Ovary (tissue), 9 donors: ENCODE measurements around the gene CRKL. TPM values are rescaled to one million over a fixed set of nuclear protein-coding genes. Genes with fewer than 3 reads are reported as not detected.

Experiments
- DNase-seq, 5 donors: peaks; one replicate each; pipeline ENCODE4 v3.0.0-alpha.2; 2019 to 2020
- H3K27ac ChIP-seq, 2 donors: fragments of 200-600 bp; one replicate each; pipeline versions ENCODE4 v1.5.1 to v1.8.0; 2019 to 2022
- H3K27me3 ChIP-seq: fragments of 200-600 bp; one replicate; pipeline ENCODE4 v1.8.0; 2022
- H3K36me3 ChIP-seq: fragments of 200-600 bp; sonication (generic); one replicate; pipeline ENCODE4 v1.5.1; 2019
- H3K4me1 ChIP-seq: one replicate; pipeline ENCODE4 v1.8.1; 2013; ENCODE audit warnings: mild to moderate bottlenecking, moderate library complexity; ENCODE audit not compliant: insufficient read depth
- H3K4me3 ChIP-seq: fragments of 200-600 bp; sonication (generic); one replicate; pipeline ENCODE4 v1.5.1; 2017
- H3K9me3 ChIP-seq, 2 donors: fragments of 200-600 bp in 1 of 2; sonication (generic) in 1 of 2; one replicate each; pipeline versions ENCODE4 v1.5.1 to v1.8.1; 2013 to 2019; ENCODE audit warnings: mild to moderate bottlenecking in 1 of 2, moderate library complexity in 1 of 2
- CTCF ChIP-seq, 3 donors: fragments of 450-650 bp in 2 of 3; fragments of 200-600 bp in 1 of 3; IDR thresholded peaks; one replicate each; pipeline versions ENCODE4 v1.5.1 to v1.8.0; 2016 to 2022; ENCODE audit warnings: antibody characterized with exemption in 3 of 3, mild to moderate bottlenecking in 1 of 3
- EP300 ChIP-seq: sonication (generic); formaldehyde crosslinking; IDR thresholded peaks from one replicate; pipeline ENCODE4 v1.6.1; 2017; ENCODE audit warnings: antibody characterized with exemption
- POLR2A ChIP-seq: fragments of 450-650 bp; IDR thresholded peaks from one replicate; pipeline ENCODE4 v1.6.1; 2017; ENCODE audit warnings: antibody characterized with exemption, mild to moderate bottlenecking, moderate library complexity
- WGBS, 3 donors: extraction: QIAGEN DNeasy Blood & Tissue Kit in 1 of 3; methylation state at CpG; one replicate each; pipeline versions ENCODE4 v1.1.5 to v1.1.7; 2013 to 2017; 5-methylcytosine and 5-hydroxymethylcytosine counted together
- intact Hi-C, 4 donors: fragments of 100-400 bp; cut with DNase I; formaldehyde crosslinking; loops; one replicate each; pipeline versions ENCODE4 v1.11.0 to v1.15.1; 2022 to 2023
- polyA plus RNA-seq, 2 donors: library from polyadenylated mRNA; stranded (reverse); fragments of 200-250 nt in 1 of 2; fragments of 350-450 nt in 1 of 2; fragmentation: Illumina TruSeq in 1 of 2; extraction: RNeasy Lipid Tissue Mini Kit (QIAGEN cat#74804) in 1 of 2; gene quantifications; one replicate each; pipeline ENCODE4 v1.2.3, GENCODE V29; 2013 to 2014
- total RNA-seq, 7 donors: library from RNA; depleted of rRNA in 2 of 7; stranded (reverse); fragments of >200 nt in 2 of 7; fragmentation: NEBNext Ultra II Directional in 3 of 7; extraction: Animal tissue kit (Norgen Biotek cat#: 25700) in 3 of 7; gene quantifications; one replicate each; pipeline versions ENCODE4 v1.1.0 to v1.2.4, GENCODE V29; 2016 to 2023
- donor health status: DM: no; HTN: no; CAD: no; lungs with moderate emphysema.
- donor health status: DM: no; HTN: no; CAD: no.
- donor health status: Bipolar disorder and iron deficiency.
- donor health status: DM: yes; HTN: yes; CAD: no.
- donor health status: DM: no; HTN: no; CAD: no.
- donor health status: DM: yes; HTN: yes; CAD: no.

Gene CRKL
- total and polyA plus RNA-seq, 9 donors = 22.7 to 71.5 (median 51.5) TPM

DNA sequence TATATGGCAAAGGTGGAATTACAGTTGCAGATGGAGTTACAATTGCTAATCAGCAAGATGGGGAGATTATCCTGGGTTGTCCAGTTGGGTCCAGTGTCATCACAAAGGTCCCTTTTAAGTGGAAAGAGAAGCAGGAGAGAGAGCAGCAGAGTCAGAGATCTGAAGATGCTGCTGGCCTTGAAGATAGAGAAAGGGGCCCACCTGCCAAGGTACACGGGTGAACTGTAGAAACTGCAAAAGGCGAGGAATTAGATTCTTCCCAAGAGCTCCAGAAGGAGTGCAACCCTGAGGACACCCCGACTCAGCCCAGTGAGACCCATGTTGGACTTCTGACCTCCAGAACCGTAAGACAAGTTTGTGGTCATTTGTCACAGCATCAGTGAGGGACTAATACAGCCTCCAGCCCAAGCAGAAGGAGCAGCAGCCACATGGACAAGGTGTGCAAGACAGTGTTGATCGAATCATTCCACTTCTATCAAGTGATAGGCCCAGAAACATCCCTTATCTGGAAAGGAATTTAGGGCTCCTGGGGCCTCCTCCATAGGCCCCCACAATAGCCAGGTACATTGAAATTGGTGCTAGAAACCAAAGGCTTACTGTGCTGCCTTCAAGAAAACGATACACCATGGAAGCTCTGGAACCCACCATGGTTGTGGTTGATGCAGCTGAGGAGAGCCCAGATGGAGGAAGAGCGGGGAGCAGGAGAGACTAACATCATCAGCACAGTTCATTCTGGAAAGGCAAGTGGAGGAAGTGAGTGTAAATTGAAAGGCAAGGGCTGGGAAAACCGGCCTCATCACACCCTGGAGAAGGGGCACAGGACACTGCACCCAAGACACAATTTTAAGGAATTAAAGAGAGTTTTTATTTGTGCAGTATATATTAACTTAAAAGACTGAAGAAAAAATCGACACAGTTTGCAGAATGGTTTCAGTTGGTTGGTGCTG lies 35.1 kb upstream of the CRKL start:
- DNase-seq = no peak
- WGBS, 3 donors = 84 to 86% (median 84%) methylated on average over 9 of the region's 9 CpGs
- Histone ChIP-seq H3K9me3 (no peaks in the 10 kb centered on the region), H3K27ac (no peak overlapping the region), H3K4me1 (no peaks in the 10 kb centered on the region), H3K36me3 (no peaks in the 10 kb centered on the region), H3K27me3 (no peaks in the 10 kb centered on the region), H3K4me3 (no peak overlapping the region)
- intact Hi-C loops = loop anchor here in 1 of 4 donors (10.0 kb wide), 1 partner anchor 223 kb away; no protein-coding TSS in a partner anchor
- TF ChIP-seq POLR2A = no peak
- TF ChIP-seq CTCF (IDR thresholded peaks at IDR 0.05) = no peak
- no peak for TF ChIP-seq EP300

- TF ChIP-seq POLR2A (no peak), EP300 (no peak), CTCF (IDR thresholded peaks at IDR 0.05) (no peak)
- WGBS, 3 donors = 64 to 71% (median 67%) methylated on average over 6 of the region's 6 CpGs
- Histone ChIP-seq H3K4me3 (no peak overlapping the region), H3K9me3 (no peaks in the 10 kb centered on the region), H3K4me1 (no peaks in the 10 kb centered on the region), H3K36me3 (no peaks in the 10 kb centered on the region), H3K27me3 (no peaks in the 10 kb centered on the region), H3K27ac (no peak overlapping the region)
- intact Hi-C loops = loop anchor here in 1 of 4 donors (10.0 kb wide), 1 partner anchor 222 kb away; no protein-coding TSS in a partner anchor
- DNase-seq = no peak
Observed at GRCh38 chr22:20882855-20883254, 34.4 kb upstream of the CRKL start.

GRCh38 chr22:20884454-20884853 lies 32.8 kb upstream of the CRKL start:
- WGBS, 3 donors = 56 to 66% (median 60%) methylated on average over 4 of the region's 4 CpGs
- H3K36me3 ChIP-seq = no peaks in the 10 kb centered on the region
- no peak for DNase-seq
- no peak overlapping the region for H3K4me3 ChIP-seq
- no peaks in the 10 kb centered on the region for H3K9me3 ChIP-seq
- TF ChIP-seq CTCF (IDR thresholded peaks at IDR 0.05) = no peak
- no peak for TF ChIP-seq EP300
- no peak for TF ChIP-seq POLR2A
- intact Hi-C loops = loop anchor here in 1 of 4 donors (10.0 kb wide), 1 partner anchor 220 kb away; no protein-coding TSS in a partner anchor
- H3K4me1 ChIP-seq = no peaks in the 10 kb centered on the region
- H3K27ac ChIP-seq = no peak overlapping the region
- H3K27me3 ChIP-seq = no peaks in the 10 kb centered on the region

DNA sequence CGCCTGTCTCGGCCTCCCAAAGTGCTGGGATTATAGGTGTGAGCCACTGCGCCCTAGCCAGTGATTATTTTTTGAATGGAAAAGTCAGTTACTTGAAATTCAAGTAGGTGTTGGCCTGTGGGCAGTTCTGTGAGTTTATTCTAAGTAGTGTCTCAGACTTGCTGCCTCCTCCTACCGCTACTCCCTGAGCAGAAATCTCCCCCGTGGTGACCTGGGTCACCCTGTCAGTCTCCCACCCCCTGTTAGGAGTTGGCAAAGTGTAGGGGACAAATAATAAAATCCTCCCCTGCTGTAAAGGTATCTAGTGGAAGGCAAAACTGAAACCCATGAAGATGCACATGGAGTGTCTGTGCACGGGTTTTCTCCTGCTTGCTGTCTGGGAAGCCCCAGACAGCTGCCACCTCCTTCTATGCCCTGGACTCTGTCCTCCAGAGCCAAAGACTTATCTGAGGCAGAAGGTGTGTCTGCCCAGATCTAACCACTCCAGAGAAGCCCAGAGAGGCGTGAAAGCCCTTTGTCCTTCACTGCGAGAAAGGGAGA lies 32.1 kb upstream of the CRKL start:
- TF ChIP-seq POLR2A (no peak), EP300 (no peak), CTCF (IDR thresholded peaks at IDR 0.05) (no peak)
- Histone ChIP-seq H3K4me3 (no peak overlapping the region), H3K27ac (no peak overlapping the region), H3K36me3 (no peaks in the 10 kb centered on the region), H3K9me3 (no peaks in the 10 kb centered on the region), H3K27me3 (no peaks in the 10 kb centered on the region), H3K4me1 (no peaks in the 10 kb centered on the region)
- DNase-seq = no peak
- intact Hi-C loops = loop anchor here in 1 of 4 donors (10.0 kb wide), 1 partner anchor 220 kb away; no protein-coding TSS in a partner anchor
- 69 to 80% (median 77%) methylated on average over 8 of the region's 8 CpGs for WGBS, 3 donors
